Measurements from ENCODE around the gene LIMS1. TPM values are rescaled to one million over a fixed set of nuclear protein-coding genes. Genes with fewer than 3 reads are reported as not detected.

Gene LIMS1
- total RNA-seq, 1 experiment from 2014 or later, result 101 TPM

- CTCF ChIA-PET, result no interaction called here
- no peak for ATAC-seq
- Histone ChIP-seq H3K36me3 (ENCODE audit: control insufficient read depth, insufficient read depth, low read length) (no peaks in the 10 kb centered on the region), H3K4me1 (ENCODE audit: control insufficient read depth, insufficient read depth, low read length) (peaks cover 45% of the 10 kb centered on the region), H3K9me3 (ENCODE audit: control insufficient read depth, insufficient read depth, low read depth, low read length) (no peaks in the 10 kb centered on the region), H3K27me3 (ENCODE audit: control insufficient read depth, insufficient read depth, low read length) (no peaks in the 10 kb centered on the region), H3K27ac (ENCODE audit: low read length) (peak overlapping the region; percentile 80), H3K4me3 (ENCODE audit: low read depth in 2 of 2, low read length in 2 of 2) (peak overlapping the region; percentile 73 to 74)
- BruUV-seq (replicated peaks), result no TSS peak
- no peak for DNase-seq (ENCODE audit: low read depth, low spot score)
- in situ Hi-C loops (cut with HindIII; ENCODE audit: low pct_unique_long_range_greater_than_20kb, low sequenced_read_pairs) (no loop called here), intact Hi-C loops (cut with micrococcal nuclease; ENCODE audit: unreplicated experiment) (loop anchor here (5.0 kb wide), 1 partner anchor 42 kb away; no protein-coding TSS in a partner anchor)
- TF ChIP-seq, protein P1, sequence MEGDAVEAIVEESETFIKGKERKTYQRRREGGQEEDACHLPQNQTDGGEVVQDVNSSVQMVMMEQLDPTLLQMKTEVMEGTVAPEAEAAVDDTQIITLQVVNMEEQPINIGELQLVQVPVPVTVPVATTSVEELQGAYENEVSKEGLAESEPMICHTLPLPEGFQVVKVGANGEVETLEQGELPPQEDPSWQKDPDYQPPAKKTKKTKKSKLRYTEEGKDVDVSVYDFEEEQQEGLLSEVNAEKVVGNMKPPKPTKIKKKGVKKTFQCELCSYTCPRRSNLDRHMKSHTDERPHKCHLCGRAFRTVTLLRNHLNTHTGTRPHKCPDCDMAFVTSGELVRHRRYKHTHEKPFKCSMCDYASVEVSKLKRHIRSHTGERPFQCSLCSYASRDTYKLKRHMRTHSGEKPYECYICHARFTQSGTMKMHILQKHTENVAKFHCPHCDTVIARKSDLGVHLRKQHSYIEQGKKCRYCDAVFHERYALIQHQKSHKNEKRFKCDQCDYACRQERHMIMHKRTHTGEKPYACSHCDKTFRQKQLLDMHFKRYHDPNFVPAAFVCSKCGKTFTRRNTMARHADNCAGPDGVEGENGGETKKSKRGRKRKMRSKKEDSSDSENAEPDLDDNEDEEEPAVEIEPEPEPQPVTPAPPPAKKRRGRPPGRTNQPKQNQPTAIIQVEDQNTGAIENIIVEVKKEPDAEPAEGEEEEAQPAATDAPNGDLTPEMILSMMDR (IDR thresholded peaks at IDR 0.05), result no peak
- TF ChIP-seq SIN3A (IDR thresholded peaks at IDR 0.05; ENCODE audit: borderline replicate concordance, insufficient read depth, low read depth, low read length) (no peak), TCF7L2 (IDR thresholded peaks at IDR 0.05; ENCODE audit: low read depth, low read length) (no peak)
- POLR2A ChIA-PET, result interaction anchor here (0.6 kb wide), 2 partner anchors 86 to 245 kb away, joined by 5 to 7 read pairs; partner anchors contain the start of gene GCC2
Measured at GRCh38 chr2:108535357-108535631, 1.0 kb downstream of the LIMS1 start.

DNA sequence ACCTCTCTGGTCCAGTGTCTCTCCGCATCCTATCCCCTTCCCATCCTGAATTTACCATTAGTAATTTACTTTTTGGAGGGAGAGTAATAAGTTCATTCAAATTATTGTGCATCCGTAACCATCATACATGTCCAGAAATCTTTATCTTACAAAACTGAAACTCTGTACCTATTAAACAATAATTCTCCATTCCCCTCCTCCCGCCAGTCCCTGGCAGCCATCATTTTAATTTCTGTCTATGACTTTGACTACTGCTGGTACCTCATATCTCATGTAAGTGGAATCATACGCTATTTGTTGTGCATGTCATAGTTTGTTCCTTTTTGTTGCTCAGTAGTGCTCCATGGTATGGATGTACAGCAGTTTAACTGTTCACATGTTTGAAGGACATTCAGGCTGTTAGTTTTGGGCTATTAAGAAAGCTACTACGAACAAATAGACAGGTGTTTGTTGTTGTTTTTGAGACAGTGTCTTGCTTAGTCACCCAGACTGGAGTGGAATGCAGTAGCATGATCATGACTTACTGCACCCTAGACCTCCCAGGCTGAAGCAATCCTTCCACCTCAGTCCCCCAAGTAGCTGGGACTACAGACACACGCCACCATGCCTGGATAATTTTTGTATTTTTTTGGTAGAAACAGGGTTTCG lies 2.0 kb downstream of the LIMS1 start:
- no TSS peak for BruUV-seq (replicated peaks)
- in situ Hi-C loops (cut with HindIII; ENCODE audit: low pct_unique_long_range_greater_than_20kb, low sequenced_read_pairs) (no loop called here), intact Hi-C loops (cut with micrococcal nuclease; ENCODE audit: unreplicated experiment) (loop anchor here (5.0 kb wide), 1 partner anchor 41 kb away; no protein-coding TSS in a partner anchor)
- Histone ChIP-seq H3K36me3 (ENCODE audit: control insufficient read depth, insufficient read depth, low read length) (no peaks in the 10 kb centered on the region), H3K9me3 (ENCODE audit: control insufficient read depth, insufficient read depth, low read depth, low read length) (no peaks in the 10 kb centered on the region), H3K4me3 (ENCODE audit: low read depth in 2 of 2, low read length in 2 of 2) (peak overlapping the region; percentile 73 to 74), H3K4me1 (ENCODE audit: control insufficient read depth, insufficient read depth, low read length) (peaks cover 52% of the 10 kb centered on the region), H3K27me3 (ENCODE audit: control insufficient read depth, insufficient read depth, low read length) (no peaks in the 10 kb centered on the region), H3K27ac (ENCODE audit: low read length) (peak overlapping the region; percentile 80)
- ChIA-PET POLR2A (no interaction called here), CTCF (no interaction called here)
- TF ChIP-seq TCF7L2 (IDR thresholded peaks at IDR 0.05; ENCODE audit: low read depth, low read length) (no peak), POLR2AphosphoS5 (IDR thresholded peaks at IDR 0.05; ENCODE audit: low read depth, low read length) (no peak), REST (IDR thresholded peaks at IDR 0.05; ENCODE audit: insufficient read depth in 1 of 2, low read depth in 2 of 2, low read length in 1 of 2) (no peak), SIN3A (IDR thresholded peaks at IDR 0.05; ENCODE audit: borderline replicate concordance, insufficient read depth, low read depth, low read length) (no peak)
- TF ChIP-seq, protein P1 (IDR thresholded peaks at IDR 0.05), result no peak
- ATAC-seq, result no peak
- no peak for DNase-seq (ENCODE audit: low read depth, low spot score)
